ENCODE data around the gene SEPHS1. TPM values are rescaled to one million over a fixed set of nuclear protein-coding genes. Genes with fewer than 3 reads are reported as not detected.
"Not testable (repeated sequence)": the region's sequence is repeated elsewhere in the genome, so short reads cannot be mapped to it uniquely, and the experiment has no call there.

The SEPHS1 gene
- polyA plus RNA-seq, 1 of the 3 experiments (the other 2 are of a cell fraction): 64.8 TPM

DNA sequence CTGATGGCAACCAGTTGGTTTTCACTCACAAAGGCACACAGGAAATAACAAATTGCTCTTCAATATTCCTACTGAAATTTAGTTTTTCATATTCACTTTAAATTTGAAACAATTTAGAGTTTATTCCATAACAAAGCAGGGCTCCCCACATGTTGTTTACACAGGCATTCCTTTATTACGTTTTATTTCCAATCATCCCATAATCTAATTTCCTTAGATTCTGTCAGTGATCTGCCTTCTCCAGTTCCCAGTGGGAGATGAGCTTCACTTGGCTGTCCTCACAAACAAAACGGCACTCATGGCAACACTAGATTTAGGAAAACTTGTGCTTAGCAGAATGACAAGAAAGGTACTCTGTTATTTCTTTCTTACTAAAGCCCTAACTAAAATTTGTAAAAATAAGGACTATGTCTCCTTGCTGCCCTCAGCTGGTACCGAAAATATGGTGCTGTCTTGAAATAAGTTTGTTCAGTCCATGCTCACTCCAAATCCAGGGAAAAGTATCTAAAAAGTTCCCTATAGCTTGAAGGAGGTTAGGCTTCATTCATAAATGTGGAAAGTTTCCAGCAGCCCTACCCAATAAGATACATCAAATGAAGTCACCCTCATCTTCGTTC lies 71.2 kb downstream of the SEPHS1 start:
- Histone ChIP-seq H3K9ac (no peak overlapping the region), H4K20me1 (ENCODE audit: insufficient read depth) (no peaks in the 10 kb centered on the region), H3K27ac (ENCODE audit: low read depth in 2 of 2, low read length in 1 of 2) (peak overlapping the region in 1 of 2 experiments; percentile 13; a peak in 1 of 4 replicates), H3K4me3 (ENCODE audit: low read depth in 2 of 2, low read length in 1 of 2) (no peak overlapping the region), H3K9me3 (no peaks in the 10 kb centered on the region), H3F3A (replicated peaks; ENCODE audit: insufficient read depth) (no peaks in the 10 kb centered on the region), H3K27me3 (ENCODE audit: insufficient read depth) (no peaks in the 10 kb centered on the region), H3K4me2 (no peak overlapping the region), H3K9me2 (no peaks in the 10 kb centered on the region), H2AFZ (ENCODE audit: low read depth) (no peak overlapping the region), H3K36me3 (replicated peaks in 1 of 2; ENCODE audit: control insufficient read depth in 1 of 2, insufficient read depth in 2 of 2, low read length in 1 of 2) (peaks cover 5 to 14% of the 10 kb centered on the region in 2 experiments), H3K79me2 (ENCODE audit: insufficient read depth) (no peaks in the 10 kb centered on the region), H3K4me1 (ENCODE audit: control insufficient read depth in 1 of 2, insufficient read depth in 2 of 2, low read depth in 1 of 2, low read length in 1 of 2) (peaks cover 0 to 5% of the 10 kb centered on the region in 2 experiments; a peak in 1 of 4 replicates)
- TF ChIP-seq RAD21 (IDR thresholded peaks at IDR 0.05; ENCODE audit: low read length) (peak; percentile 19; the same call in 1 of the 2 replicates), CHD2 (IDR thresholded peaks at IDR 0.05; ENCODE audit: low read length, partially characterized antibody) (peak; percentile 21), NRF1 (IDR thresholded peaks at IDR 0.05; ENCODE audit: low read depth, low read length) (no peak), FOSL2 (IDR thresholded peaks at IDR 0.05; ENCODE audit: borderline replicate concordance, low read depth) (no peak)
- TF ChIP-seq, protein P1, sequence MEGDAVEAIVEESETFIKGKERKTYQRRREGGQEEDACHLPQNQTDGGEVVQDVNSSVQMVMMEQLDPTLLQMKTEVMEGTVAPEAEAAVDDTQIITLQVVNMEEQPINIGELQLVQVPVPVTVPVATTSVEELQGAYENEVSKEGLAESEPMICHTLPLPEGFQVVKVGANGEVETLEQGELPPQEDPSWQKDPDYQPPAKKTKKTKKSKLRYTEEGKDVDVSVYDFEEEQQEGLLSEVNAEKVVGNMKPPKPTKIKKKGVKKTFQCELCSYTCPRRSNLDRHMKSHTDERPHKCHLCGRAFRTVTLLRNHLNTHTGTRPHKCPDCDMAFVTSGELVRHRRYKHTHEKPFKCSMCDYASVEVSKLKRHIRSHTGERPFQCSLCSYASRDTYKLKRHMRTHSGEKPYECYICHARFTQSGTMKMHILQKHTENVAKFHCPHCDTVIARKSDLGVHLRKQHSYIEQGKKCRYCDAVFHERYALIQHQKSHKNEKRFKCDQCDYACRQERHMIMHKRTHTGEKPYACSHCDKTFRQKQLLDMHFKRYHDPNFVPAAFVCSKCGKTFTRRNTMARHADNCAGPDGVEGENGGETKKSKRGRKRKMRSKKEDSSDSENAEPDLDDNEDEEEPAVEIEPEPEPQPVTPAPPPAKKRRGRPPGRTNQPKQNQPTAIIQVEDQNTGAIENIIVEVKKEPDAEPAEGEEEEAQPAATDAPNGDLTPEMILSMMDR (IDR thresholded peaks at IDR 0.05): peak; percentile 31; the same call in 1 of the 2 replicates
- TF ChIP-seq, protein P2, sequence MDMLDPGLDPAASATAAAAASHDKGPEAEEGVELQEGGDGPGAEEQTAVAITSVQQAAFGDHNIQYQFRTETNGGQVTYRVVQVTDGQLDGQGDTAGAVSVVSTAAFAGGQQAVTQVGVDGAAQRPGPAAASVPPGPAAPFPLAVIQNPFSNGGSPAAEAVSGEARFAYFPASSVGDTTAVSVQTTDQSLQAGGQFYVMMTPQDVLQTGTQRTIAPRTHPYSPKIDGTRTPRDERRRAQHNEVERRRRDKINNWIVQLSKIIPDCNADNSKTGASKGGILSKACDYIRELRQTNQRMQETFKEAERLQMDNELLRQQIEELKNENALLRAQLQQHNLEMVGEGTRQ (IDR thresholded peaks at IDR 0.05; ENCODE audit: borderline replicate concordance, low read depth, low read length): no peak
- POLR2A ChIA-PET: no interaction called here
- DNase-seq: peak; percentile 52
- CTCF ChIA-PET: interaction anchor here (0.7 to 1.2 kb wide), 3 partner anchors 13 to 260 kb away, joined by 3 to 4 read pairs (median 3); no protein-coding TSS in a partner anchor
- WGBS (ENCODE audit: low lambda C conversion rate): 50% methylated on average over 4 of the region's 4 CpGs

DNA sequence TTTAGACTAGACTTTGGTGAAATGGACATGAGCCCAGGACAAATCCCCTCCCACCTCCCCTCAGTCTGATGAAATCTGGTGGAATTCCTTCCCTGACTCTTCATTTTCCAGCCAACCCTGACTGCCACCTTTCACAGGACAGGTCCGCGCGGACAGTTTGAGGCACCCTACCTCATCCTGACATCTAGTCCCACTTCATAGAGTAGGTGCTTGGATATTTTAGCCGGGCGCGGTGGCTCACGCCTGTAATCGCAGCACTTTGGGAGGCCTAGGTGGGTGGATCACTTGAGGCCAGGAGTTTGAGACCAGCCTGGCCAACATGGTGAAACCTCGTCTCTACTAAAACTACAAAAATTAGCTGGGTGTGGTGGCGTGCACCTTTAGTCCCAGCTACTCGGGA lies 71.9 kb downstream of the SEPHS1 start:
- 97% methylated on average over 11 of the region's 11 CpGs for WGBS (ENCODE audit: low lambda C conversion rate)
- CTCF ChIA-PET: interaction anchor here (0.6 to 1.2 kb wide), 3 partner anchors 14 to 96 kb away, joined by 3 to 4 read pairs (median 3); no protein-coding TSS in a partner anchor
- H3K4me2 ChIP-seq; H3F3A ChIP-seq (replicated peaks; ENCODE audit: insufficient read depth); H3K4me1 ChIP-seq (ENCODE audit: control insufficient read depth in 1 of 2, insufficient read depth in 2 of 2, low read depth in 1 of 2, low read length in 1 of 2); H3K4me3 ChIP-seq (ENCODE audit: low read depth in 2 of 2, low read length in 1 of 2); DNase-seq; H4K20me1 ChIP-seq (ENCODE audit: insufficient read depth); H3K27me3 ChIP-seq (ENCODE audit: insufficient read depth); H3K9me3 ChIP-seq; POLR2A ChIA-PET; H3K9ac ChIP-seq; H3K27ac ChIP-seq (ENCODE audit: low read depth in 2 of 2, low read length in 1 of 2); H3K9me2 ChIP-seq; H2AFZ ChIP-seq (ENCODE audit: low read depth); H3K79me2 ChIP-seq (ENCODE audit: insufficient read depth): not testable (repeated sequence)
- peaks cover 5 to 11% of the 10 kb centered on the region in 2 experiments for H3K36me3 ChIP-seq (replicated peaks in 1 of 2; ENCODE audit: control insufficient read depth in 1 of 2, insufficient read depth in 2 of 2, low read length in 1 of 2)

DNA sequence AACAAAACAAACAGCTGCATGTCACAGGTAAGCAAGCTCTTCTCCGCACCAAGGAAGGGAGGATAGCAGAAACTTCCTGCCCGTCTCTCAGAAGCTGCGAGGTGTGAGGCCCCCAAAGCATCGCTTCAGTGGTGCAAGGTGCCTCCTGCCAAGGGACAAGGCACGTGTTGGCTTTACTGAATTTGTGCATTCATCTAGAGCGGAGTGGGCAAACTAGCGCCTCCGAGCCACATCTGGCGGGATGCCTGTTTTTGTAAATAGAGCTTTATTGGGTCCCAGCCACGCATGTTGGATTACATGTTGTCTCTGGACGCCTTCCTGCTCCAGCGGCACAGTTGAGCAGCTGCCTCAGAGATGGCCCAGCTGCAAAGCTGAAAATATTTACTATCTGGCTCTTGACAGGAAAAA lies 75.9 kb downstream of the SEPHS1 start:
- CTCF ChIA-PET: interaction anchor here (0.6 to 1.0 kb wide), 2 partner anchors 46 to 59 kb away, joined by 3 read pairs; no protein-coding TSS in a partner anchor
- H3K9me2 ChIP-seq: no peaks in the 10 kb centered on the region
- H3K27ac ChIP-seq (ENCODE audit: low read depth in 2 of 2, low read length in 1 of 2): no peak overlapping the region
- H3K79me2 ChIP-seq (ENCODE audit: insufficient read depth): no peaks in the 10 kb centered on the region
- WGBS (ENCODE audit: low lambda C conversion rate): 83% methylated on average over 10 of the region's 12 CpGs
- peak; percentile 29 for DNase-seq
- H2AFZ ChIP-seq (ENCODE audit: low read depth): no peak overlapping the region
- H3K9ac ChIP-seq: no peak overlapping the region
- no peak overlapping the region for H3K4me2 ChIP-seq
- no peaks in the 10 kb centered on the region for H3K27me3 ChIP-seq (ENCODE audit: insufficient read depth)
- no peaks in the 10 kb centered on the region for H3K36me3 ChIP-seq (replicated peaks in 1 of 2; ENCODE audit: control insufficient read depth in 1 of 2, insufficient read depth in 2 of 2, low read length in 1 of 2)
- no peaks in the 10 kb centered on the region for H3K9me3 ChIP-seq
- H3K4me1 ChIP-seq (ENCODE audit: control insufficient read depth in 1 of 2, insufficient read depth in 2 of 2, low read depth in 1 of 2, low read length in 1 of 2): peaks cover 0 to 5% of the 10 kb centered on the region in 2 experiments; a peak in 1 of 4 replicates
- no peaks in the 10 kb centered on the region for H3F3A ChIP-seq (replicated peaks; ENCODE audit: insufficient read depth)
- H4K20me1 ChIP-seq (ENCODE audit: insufficient read depth): no peaks in the 10 kb centered on the region
- POLR2A ChIA-PET: no interaction called here
- H3K4me3 ChIP-seq (ENCODE audit: low read depth in 2 of 2, low read length in 1 of 2): no peak overlapping the region
- no peak for TF ChIP-seq YY1 (IDR thresholded peaks at IDR 0.05; ENCODE audit: low read depth)
- TF ChIP-seq RFX5 (IDR thresholded peaks at IDR 0.05; ENCODE audit: low read length): no peak
- TF ChIP-seq, protein P2 (IDR thresholded peaks at IDR 0.05; ENCODE audit: borderline replicate concordance, low read depth, low read length): no peak
- TF ChIP-seq, protein P3, sequence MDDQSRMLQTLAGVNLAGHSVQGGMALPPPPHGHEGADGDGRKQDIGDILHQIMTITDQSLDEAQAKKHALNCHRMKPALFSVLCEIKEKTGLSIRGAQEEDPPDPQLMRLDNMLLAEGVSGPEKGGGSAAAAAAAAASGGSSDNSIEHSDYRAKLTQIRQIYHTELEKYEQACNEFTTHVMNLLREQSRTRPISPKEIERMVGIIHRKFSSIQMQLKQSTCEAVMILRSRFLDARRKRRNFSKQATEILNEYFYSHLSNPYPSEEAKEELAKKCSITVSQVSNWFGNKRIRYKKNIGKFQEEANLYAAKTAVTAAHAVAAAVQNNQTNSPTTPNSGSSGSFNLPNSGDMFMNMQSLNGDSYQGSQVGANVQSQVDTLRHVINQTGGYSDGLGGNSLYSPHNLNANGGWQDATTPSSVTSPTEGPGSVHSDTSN (IDR thresholded peaks at IDR 0.05): no peak
- TF ChIP-seq GABPA (IDR thresholded peaks at IDR 0.05; ENCODE audit: low read depth): no peak
- TF ChIP-seq RCOR1 (IDR thresholded peaks at IDR 0.05; ENCODE audit: low read length): no peak
- TF ChIP-seq GATA2 (CRISPR knock-in tag; IDR thresholded peaks at IDR 0.05): no peak
- TF ChIP-seq TAF1 (IDR thresholded peaks at IDR 0.05; ENCODE audit: borderline replicate concordance, low read depth, low read length): no peak
- TF ChIP-seq SMC3 (IDR thresholded peaks at IDR 0.05; ENCODE audit: low read depth, low read length): no peak
- no peak for TF ChIP-seq POLR2AphosphoS5 (IDR thresholded peaks at IDR 0.05; ENCODE audit: low read depth, low read length)

Measured in SK-N-SH (cell line).